Anterior cingulate cortex (tissue), 58 donors: ENCODE measurements around the gene NIM1K.
"Not testable (repeated sequence)": the region's sequence is repeated elsewhere in the genome, so short reads cannot be mapped to it uniquely, and the experiment has no call there.

Experiments used
- DNase-seq, 58 donors: peaks; one replicate each; lab custom pipeline; 2025; lab: John Stamatoyannopoulos, UW

The NIM1K gene

GRCh38 chr5:43191740-43192557 lies at the start of gene NIM1K:
NIM1K (plus strand) TSS chr5:43192225; CDS start chr5:43245776, 53,551 bp downstream.
- DNase-seq, result peak; percentile 50 to 95 (median 85)

- no peak for DNase-seq
Observed at GRCh38 chr5:43145071-43145470, 47.0 kb upstream of the NIM1K start.

- DNase-seq, result no peak
Observed at GRCh38 chr5:43146958-43147357, 45.1 kb upstream of the NIM1K start.

DNA sequence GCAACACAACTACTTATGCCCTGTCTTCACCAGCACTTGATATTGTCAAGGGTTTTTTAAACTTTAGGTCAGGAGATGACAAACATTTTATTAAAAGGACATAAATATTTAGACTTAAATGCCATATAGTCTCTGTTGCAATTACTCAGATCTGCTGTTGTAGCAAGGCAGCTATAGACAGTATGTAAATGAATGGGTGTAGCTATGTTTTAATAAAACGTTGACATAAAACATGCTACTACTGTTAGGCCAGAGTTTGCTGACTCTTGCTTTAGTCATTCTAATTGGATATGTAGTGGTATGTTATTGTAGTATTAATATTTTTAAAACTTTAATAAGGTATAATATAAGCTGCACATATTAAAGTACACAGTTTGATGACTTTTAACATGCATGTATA lies 43.6 kb upstream of the NIM1K start:
- DNase-seq, result no peak

GRCh38 chr5:43149231-43149630 lies 42.8 kb upstream of the NIM1K start:
- no peak for DNase-seq

DNA sequence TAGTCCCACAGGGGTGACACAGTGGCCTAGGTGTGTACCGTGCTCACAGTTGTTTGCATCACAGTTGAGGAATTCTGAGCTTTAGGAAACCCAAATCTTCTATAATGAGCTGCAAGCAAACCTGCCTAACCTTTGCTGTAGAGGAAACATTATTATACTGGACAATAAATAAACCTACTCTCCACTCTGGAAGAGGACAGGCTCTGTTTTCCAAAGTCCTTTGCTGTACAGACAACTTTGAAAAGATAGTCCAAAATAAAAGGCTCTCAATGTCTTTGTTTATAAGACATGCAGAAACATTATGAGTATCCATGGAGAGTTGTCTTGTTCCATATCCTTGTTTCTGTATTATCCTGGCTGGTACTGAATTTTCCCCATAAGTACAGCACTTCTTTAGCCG lies 42.0 kb upstream of the NIM1K start:
- no peak for DNase-seq

DNA sequence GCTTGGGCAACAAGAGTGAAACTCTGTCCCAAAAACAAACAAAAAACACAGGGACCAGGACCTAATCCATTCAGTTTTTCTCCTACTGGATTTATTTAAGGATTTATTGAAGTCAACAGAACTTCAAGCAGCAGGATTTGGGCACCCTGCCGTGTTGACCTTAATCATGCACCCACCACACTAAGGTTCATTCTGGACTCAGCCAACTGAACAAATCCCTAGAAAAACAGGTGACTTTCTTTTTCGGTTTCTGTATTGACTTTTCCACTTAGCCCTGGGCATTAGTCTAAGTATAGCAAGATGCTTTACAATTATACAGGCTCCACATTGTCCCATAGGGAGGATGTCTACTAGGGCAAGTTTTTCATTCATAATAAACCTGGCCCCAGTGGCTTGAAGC lies 41.3 kb upstream of the NIM1K start:
- DNase-seq, result no peak

GRCh38 chr5:43152946-43153345 lies 39.1 kb upstream of the NIM1K start:
- DNase-seq, result no peak

DNA sequence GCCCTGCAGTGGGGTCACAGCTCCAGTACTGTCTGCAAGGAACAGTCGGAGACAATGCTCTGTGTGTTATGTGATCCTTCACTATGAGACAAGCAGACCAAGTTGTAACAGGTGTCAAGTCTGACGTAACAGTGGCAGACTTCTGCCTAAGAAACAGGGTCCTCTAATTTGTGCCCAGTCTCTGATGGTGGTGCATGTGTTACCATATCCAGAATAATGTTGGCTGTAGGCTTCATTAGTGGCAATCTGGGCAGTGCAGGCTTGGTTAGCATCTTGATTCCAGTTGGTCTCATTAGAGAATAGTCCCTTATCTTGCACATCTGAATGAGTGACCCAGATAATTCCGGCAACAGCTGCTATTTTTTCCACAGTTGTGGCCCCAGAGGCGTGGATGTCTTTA lies 37.6 kb upstream of the NIM1K start:
- no peak for DNase-seq

GRCh38 chr5:43155394-43156096 lies 36.5 kb upstream of the NIM1K start:
- no peak for DNase-seq

- peak in 16 of 58 donors; percentile 1 to 41 (median 6) for DNase-seq
Observed at GRCh38 chr5:43156388-43156787, 35.6 kb upstream of the NIM1K start.

- no peak for DNase-seq
Observed at GRCh38 chr5:43157068-43157467, 35.0 kb upstream of the NIM1K start.

DNA sequence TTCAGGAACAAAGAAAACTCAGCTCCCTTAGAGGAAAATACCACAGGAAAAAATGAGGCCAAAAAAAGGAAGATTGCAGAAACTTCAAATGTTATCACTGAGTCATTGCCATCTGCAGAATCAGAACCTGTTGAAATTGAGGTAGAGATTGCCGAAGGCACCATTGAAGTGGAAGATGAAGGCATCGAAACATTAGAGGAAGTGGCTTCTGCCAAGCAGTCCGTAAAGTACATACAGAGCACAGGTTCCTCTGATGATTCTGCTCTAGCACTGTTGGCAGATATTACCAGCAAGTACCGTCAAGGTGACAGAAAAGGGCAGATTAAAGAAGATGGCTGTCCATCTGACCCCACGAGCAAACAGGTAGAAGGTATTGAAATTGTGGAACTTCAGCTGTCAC lies 30.8 kb upstream of the NIM1K start:
- no peak for DNase-seq

DNA sequence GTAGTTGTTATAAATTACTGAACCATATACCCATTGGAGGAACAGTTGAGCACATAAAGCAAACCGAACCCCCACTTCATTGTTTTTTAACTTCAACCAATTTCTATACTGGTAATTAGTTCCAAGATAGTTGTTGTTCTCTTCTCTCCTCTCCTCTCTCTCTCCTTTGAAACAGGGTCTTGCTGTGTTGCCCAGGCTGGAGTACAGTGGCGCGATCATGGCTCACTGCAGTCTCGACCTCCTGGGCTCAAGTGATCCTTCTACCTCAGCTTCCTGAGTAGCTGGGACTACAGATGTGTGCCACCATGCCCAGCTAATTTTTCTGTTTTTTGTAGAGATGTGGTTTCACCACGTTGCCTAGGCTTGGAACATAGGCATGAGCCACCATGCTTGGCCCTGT lies 27.2 kb upstream of the NIM1K start:
- not testable (repeated sequence) for DNase-seq

DNA sequence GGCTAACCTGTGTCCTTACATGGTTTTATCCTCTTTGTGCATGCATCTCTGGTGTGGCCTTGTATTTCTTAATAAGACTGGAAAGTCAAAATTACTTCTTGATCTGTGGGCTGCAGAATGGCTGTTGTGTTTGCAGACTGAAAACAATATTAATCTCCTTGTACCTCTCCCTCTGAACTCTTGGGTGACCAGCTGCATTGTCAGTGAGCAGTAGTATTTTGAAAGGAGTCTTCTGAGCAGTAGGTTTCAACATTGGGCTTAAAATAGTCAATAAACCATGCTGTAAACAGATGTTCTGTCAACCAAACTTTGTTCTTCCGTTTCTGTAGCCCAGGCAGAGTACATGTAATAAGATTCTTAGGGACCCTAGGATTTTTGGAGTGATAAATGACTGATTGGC lies 26.7 kb upstream of the NIM1K start:
- DNase-seq, result no peak

DNA sequence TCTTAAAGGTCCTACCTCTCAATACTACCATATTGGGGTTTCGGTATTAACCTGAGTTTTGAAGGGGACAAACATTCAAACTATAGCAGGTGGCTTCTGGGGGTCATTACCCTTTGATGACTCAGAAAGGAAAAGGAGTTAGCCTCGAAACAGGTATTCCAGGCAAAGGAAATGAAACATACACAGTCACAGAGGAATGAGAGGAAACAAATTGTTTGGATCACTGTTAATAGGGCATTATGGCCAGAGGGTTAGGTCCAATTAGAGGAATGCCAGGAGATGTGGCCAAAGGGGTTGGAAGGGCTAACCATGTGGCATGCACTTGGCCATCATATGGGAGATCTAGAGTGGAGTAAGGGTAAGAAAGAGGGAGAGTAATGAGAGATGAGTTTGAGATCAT lies 23.9 kb upstream of the NIM1K start:
- no peak for DNase-seq

DNA sequence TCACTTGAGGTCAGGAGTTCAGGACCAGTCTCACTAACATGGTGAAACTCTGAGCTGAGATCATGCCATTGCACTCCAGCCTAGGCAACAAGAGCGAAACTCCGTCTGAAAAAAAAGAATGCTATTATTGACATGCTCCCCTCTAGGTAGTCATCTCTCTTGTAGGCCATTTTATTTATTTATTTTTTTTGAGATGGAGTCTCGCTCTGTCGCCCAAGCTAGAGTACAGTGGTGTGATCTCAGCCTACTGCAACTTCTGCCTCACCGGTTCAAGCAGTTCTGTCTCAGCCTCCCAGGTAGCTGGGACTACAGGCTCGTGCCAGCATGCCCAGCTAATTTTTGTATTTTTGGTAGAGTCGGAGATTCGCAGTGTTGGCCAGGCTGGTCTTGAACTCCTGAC lies 20.6 kb upstream of the NIM1K start:
- no peak for DNase-seq

GRCh38 chr5:43171926-43172325 lies 20.1 kb upstream of the NIM1K start:
- DNase-seq, result no peak

DNA sequence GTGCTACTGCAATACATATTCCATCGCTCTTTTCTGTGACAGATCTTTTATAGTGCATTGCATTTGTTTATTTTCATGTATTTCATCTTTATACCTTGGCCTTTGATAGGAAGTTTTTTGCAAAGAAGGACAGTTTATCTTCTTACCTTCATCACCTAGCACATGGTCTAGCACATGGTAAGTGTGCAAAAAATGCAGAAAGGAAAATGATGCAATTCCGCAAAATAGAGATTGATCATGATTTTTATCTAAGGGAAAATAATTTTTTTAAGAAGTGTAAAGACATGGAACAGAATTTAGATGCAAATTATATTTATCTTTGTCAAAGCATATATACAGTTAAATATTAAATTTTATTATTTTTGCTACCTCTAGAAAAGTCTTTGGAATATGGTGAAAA lies 19.2 kb upstream of the NIM1K start:
- no peak for DNase-seq

DNA sequence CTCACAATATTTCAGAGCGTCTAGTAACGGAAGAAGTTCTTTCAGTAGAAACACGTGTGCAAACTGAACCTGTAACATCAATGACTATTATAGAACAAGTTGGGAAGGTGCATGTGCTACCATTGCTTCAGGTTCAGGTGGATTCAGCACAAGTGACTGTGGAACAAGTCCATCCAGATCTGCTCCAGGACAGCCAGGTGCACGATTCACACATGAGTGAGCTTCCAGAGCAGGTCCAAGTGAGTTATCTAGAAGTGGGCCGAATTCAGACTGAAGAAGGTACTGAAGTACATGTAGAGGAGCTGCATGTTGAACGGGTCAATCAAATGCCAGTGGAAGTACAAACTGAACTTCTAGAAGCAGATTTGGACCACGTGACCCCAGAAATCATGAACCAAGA lies 17.4 kb upstream of the NIM1K start:
- peak in 1 of 58 donors; percentile 9 for DNase-seq

DNA sequence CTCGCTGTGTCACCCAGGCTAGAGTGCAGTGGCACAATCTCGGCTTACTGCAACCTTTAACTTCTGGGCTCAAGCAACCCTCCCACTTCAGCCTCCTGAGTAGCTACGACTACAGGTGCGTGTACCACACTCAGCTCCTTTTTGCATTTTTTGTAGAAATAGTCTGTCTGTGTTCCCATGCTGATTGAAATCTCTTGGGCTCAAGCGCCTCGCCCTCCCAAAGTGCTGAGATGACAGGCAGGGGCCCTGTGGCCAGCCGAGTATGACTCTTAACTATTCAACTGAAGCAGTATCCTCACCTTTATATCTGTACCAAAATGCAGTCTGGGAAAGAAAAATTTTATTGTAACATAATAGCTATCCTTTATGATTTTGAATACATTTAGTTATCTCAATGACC lies 12.2 kb upstream of the NIM1K start:
- DNase-seq, result no peak

- no peak for DNase-seq
Observed at GRCh38 chr5:43182421-43182820, 9.6 kb upstream of the NIM1K start.
